GM19324 (cell line): ENCODE measurements around the gene CCNL1.
A peak's percentile ranks its signal among the peaks of the same experiment; 100 is the strongest.
"Not testable (repeated sequence)": the region's sequence is repeated elsewhere in the genome, so short reads cannot be mapped to it uniquely, and the experiment has no call there.

ENCODE experiments used
- ATAC-seq: cut with Tn5 transposase; IDR thresholded peaks from one replicate; pipeline ENCODE4 v1.9.1; 2021; ENCODE audit warnings: mild to moderate bottlenecking, moderate library complexity; ENCODE audit not compliant: unreplicated experiment, low FRiP score

CCNL1 gene

DNA sequence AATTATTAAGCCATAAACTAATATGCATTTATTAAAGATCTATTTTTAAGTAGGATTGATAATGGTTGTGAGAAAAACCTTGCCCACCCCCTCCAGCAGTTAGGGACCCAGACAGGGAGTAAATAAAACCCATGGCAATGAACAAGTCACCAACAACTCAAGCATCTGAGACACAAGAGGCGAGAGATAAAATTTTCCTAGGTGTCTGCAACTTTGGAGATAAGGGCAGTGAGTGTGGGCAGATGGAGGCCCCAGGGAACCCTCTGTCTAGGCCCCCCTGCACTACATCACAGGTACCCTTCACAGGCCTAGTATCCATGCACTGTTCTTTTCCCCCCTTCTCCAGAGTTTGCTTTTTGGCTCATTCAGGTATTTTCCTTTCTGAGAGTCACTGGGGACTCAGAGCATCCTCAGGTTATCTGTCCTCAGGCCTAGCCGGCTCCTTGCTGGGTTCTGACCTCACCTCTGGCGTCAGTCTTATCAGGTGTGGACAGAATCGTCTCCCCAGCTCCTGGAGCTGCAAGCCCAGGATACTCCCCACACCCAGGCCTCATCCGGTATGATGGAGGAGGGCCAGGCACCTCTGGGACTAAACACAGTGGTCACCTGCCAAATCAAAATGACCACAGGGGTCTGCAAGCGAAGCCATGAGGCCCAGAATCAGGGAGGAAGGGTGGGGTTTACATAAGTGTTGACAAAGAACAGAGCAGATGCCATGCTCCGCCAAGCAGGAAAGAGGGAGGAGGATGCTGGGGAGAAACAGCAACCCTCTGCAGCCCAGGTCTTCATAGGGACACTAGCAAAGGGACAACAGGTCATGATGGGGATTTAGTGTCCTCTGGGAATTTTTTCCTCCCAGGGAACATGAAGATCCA, 50.4 kb downstream of the CCNL1 start:
- ATAC-seq: no peak

DNA sequence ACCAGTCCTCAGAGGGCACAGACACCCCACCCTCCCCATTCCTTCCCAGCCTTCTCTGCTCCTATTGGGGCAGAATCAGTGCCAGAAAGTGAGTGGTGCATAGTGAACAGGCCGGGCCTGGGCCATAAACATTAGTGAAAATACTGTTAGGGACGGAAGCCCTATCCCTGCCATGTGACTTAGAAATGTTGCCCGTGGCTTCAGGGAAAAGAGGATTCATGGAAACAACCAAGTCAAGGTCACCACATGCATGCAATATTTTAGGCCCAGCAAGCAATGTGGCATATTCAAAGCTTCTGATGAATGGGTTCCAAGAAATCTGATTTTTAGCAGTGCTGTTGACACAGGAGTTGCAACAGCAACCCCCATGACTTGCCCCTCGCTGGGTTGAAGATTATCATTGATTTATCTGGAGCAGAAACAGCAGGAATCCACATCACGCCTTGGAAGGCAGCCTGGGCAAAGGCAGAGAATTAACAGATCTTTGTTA, 52.3 kb downstream of the CCNL1 start:
- ATAC-seq: no peak

DNA sequence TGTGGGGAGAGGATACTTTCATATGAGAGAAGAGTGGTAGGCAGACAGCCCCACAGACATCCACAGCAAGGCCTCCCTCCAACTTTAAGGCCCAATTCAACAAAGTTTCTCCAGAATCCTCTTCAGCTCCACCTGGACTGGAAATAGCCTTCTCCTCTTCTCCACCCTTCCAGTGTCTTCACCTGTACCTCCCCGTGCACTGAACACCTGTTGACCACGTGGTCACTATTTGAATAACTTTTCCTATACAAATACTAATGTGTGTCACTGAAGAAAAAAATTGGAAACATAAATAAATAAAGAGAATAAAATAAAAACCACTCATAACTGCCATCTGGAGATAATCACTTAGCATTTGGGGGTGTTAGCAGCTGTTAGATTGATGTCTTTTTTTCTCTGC, 52.9 kb downstream of the CCNL1 start:
- ATAC-seq: no peak

DNA sequence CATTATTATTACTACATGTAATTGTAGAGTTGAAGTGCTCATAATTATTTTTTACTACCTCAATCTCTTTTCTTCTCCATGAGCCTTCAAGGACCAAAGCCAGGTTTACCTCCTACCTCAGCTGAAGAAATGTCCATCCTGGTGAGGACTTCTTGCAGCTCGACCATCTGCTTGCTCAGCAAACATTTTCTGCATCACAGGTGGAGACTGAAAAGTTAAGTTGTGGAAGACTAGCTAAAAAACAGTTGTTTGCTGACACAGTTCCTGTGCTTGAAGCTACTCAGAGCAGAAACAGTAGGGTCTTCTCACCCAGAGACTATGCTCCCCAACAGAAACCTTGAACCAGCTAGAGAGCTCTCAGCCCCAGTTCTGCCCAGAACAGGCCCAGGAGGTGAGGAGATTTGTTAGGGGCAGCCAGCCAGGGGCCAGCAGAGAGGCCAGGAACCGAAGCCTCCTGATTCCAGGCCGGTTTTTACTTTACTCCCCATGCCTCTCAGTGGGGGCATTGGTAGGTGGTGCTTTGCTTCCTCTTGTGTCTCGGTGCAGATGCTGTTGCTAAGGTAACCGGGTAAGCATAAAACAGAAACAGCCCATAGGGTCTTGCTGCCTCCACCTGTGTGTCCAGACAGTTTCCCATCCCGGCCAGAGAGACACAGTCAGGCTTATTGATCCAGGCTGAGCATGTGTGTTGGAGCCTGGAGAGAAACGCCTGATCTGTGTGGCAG, 54.9 kb downstream of the CCNL1 start:
- ATAC-seq: peak; percentile 49

DNA sequence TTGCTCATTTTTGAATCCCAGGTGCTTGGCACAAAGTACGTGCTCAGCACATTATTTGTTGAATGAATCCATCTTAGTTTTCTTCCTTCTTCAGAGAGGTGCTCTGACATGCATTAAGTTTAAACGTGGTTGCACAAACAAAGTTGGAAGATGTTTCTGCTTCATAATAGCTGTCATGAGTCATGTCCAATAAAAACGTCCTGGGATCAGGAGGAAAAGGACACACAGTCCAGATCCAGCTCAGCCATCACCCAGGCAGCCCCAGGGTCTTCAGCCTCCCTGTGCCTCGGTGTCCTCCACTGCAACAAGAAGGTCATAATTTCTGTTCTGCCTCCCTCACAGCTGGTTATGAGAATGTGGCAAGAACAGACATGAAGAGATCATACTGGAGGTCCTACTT, 55.4 kb downstream of the CCNL1 start:
- no peak for ATAC-seq

DNA sequence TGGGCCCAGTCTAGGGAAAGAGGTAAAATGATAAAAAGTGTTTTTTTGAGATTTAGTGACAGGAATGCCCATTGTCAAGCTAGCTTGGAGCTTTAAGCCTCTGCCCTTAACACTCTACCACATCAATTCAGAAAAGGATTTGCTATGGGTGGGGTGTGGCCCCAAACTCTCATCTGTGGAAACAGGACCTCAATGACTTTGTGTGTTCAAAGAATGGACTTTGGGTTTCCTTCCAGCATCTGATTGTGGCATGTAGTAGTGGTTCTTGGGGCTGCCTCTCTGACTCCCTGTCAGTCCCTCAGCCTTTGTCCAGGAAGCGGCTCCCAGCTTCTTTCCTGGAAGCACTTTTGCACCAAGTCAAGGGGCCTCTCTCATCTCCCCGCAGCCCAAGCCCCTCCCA, 56.1 kb downstream of the CCNL1 start:
- ATAC-seq: no peak

DNA sequence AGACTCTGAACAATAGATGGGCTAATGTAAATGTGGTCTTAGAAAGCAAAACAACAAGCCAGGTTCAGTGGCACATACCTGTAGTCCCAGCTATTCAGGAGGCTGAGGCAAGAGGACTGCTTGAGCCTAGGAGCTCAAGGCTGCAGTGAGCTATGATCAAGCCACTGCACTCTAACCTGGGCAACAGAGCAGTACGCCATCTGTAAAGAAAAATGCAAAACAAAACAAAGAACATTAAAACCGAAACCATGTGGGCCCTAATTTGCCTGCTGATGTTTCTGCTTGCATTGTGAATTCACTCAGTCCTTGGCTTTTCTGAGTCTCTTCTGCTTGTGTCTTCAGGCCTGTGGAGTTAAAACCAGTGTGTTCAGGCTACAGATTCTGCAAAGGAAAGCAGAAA, 56.7 kb downstream of the CCNL1 start:
- peak; percentile 86 for ATAC-seq

DNA sequence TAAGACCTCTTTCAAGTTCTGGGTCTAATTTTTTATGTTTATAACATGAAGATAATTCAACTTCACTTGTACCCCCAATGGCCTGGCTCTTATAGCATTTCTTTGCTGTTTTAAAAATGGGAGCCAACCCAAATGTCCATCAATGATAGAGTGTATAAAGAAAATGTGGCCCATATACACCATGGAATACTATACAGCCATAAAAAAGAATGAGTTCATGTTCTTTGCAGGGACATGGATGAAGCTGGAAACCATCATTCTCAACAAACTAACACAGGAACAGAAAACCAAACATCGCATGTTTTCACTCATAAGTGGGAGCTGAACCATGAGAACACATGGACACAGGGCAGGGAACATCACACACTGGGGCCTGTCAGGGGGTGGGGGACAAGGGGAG, 57.4 kb downstream of the CCNL1 start:
- not testable (repeated sequence) for ATAC-seq

DNA sequence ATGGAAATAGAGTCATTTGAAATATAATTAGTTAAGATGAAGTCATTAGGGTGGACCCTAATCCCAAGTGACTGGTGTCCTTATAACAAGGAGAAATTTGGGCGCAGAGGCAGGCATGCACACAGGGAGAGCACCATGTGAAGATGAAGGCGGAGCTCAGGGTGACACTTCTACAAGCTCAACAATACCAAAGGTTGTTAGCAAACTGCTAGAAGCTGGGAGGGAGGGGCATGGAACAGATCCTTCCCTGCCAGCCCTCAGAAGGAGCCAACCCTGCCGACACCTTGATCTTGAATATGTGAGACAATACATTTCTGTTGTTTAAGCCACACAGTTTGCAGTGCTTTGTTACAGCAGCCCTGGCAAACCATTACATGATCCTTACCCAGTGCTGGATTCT, 57.8 kb downstream of the CCNL1 start:
- ATAC-seq: no peak

DNA sequence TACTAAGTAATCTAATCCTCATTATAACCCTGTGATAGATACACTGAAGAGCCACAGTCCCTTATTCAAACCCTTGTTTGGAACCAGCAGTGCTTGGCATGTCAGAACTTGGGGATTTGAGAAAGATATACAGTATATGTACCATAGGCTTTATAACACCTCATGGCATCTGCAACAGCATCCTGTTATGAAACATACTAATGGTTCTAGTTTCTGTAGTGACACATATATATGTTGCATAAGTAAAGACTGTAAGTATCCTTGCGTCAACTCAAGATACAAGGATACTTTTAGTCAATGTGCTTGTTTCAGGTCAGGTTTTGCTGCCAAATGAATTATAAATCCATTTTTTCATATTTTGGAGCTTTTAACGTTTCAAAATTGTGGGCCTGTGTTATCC, 58.5 kb downstream of the CCNL1 start:
- ATAC-seq: no peak

DNA sequence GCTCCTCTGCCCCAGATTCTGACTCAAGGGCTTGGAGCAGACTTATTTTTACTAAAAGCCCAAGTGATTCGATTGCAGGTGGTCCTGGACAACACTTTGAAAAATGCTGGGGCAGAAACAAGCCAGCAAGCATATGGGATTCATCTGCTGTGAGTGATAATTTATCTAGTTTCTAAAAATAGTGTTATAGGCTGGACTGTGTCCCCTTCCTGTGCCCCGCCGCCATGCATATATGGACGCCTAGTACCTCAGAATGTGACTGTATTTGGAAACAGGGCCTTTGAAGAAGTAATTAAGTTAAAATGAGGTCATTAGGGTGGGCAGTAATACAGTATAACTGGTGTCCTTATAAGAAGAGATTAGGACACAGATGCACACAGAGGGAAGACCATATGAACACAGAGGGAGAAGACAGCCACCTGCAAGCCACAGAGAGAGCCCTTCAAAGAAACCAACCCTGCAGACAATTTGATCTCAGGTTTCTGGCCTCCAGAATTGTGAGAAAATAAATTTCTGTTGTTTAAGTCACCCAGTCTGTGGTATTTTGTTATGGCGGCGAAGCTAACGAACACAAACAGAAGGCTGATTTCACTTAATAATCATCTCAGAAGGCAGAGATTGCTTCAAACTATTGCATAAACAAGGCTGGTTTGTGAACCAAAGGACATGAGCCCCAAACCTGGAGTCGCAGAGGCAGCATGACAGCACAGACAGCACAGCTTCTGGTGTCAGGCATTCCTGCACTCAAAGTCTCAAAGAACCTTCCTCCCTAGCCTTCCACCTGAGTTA, 59.1 kb downstream of the CCNL1 start:
- ATAC-seq: no peak

DNA sequence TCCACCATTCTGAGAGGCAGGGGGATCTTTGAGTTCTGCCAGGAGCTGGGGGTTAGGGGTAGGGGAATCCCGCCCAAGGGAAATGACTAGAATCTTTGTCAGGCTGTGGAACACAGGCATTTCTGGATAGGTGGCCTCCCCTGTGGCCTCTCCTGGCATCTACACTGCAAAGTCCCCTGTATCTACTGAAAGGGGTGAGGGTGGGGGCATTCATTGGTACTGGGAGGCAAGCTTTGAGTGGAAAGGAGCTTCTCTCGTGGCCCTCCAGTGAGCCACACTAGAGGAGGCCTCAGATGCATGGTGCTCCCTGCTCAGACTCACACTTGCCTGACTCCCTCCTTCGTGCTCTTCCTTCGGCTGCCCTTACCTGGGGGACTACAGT, 59.9 kb downstream of the CCNL1 start:
- ATAC-seq: no peak

DNA sequence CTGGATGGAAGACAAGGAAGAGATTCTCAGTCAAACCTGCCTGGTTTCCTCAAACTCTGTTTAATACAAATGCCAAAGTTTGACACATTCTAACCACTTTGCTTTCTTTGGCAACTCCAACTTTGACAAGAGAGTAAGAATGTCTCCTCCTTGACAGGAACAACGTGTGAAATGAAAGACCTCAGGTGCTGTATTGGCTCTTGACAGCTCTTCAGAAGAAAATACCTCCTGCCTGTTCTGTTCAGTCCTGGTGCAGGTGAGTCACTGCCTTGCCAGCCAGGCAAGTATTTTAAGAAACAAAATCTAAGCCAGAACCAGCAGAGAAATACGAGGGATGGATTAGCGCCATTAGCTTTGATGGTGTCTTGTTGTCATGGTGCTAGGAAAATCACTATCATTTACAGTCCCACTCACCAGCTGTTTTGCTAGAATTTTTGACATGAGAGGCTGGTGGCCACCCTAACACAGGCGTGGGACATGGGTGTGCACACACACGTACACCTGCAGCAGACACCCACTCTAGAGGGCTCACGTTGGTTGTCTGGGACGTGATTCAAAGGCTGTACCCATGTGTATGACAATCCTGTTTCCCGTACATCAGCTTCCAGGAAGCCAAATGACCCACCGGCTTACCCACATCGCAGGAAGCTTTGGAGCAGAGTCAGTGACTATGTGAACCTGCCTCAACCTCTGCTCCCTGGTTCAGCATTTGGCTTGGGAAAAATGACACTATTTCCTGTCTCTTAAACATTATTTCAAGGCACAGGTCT, 60.4 kb downstream of the CCNL1 start:
- ATAC-seq: no peak

DNA sequence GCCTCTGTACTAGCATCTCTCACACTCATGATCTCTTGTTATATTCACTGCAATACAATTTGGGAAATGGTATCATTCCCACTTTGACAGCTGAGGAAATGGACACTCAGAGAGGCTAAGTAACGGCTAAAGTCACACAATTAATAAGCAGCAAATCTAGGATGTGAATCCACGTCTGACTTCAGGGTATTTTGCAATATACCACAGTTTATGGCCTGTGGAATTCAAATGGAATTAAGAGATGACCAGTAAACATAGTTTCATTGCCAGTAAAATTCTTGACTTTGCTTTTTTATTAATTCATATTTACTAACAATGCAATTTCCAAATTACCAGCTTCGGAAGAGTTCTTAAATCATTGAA, 61.1 kb downstream of the CCNL1 start:
- no peak for ATAC-seq

DNA sequence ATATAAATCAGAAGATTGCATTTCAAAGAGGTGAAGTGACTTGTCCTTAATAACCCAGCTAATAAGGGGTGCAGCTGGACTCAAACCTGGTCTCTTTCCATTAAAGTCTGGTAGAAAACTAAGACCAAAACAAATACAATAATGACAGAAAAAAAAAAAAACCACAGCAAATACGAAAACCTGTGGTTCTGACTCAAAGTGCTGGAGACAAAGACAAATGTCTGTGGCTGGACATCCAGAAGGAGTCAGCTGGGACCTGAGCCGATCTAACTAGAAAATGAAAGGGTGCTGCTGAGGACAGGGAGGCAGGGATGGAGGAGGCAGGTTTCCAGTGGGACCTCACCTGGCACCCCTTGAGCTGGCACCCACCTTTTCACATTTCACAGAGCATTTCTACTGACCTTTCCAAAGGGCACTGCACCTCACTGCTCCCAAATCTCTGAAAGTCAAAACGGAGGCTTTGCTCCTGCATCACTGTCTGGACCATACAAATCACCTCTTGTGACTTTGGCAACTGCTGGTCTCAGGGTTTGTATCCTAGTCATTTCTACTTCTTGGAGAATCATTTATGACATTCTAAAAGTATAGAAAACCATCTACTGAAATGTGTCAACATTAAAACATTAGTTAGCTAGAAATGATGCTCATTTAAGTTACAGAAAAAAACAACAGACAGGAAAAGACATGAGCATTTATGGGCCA, 61.7 kb downstream of the CCNL1 start:
- ATAC-seq: no peak
